ENCODE measurements around the gene ADRA1B.

ADRA1B gene

GRCh38 chr5:160020266-160020770, 104.0 kb downstream of the ADRA1B start:
- no peak for DNase-seq (ENCODE audit: low spot score)

DNA sequence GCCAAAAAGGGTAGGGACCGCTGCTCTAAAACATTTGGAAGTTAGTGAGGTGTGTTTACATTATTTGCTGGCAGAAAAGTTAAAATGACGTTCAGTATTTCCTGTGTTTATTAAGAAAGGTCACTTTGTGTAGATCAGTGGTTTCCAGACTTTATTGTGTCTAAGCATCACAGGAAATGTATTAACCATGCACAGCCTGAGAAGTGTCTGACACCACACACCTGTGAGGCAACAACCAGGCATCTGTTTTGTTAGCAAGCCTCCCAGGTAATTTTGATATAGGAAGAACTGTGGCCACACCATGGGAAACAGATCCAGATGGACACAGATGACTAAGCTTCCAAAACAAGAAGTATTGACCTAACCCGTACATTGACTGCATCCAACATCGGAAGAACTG, 104.7 kb downstream of the ADRA1B start:
- DNase-seq (ENCODE audit: low spot score) = no peak

GRCh38 chr5:160021831-160022446, 105.7 kb downstream of the ADRA1B start:
- peak; percentile 82 for DNase-seq (ENCODE audit: low spot score)
